ENCODE results near the gene ORAI1.
A peak's percentile ranks its signal among the peaks of the same experiment; 100 is the strongest.

The ORAI1 gene

DNA sequence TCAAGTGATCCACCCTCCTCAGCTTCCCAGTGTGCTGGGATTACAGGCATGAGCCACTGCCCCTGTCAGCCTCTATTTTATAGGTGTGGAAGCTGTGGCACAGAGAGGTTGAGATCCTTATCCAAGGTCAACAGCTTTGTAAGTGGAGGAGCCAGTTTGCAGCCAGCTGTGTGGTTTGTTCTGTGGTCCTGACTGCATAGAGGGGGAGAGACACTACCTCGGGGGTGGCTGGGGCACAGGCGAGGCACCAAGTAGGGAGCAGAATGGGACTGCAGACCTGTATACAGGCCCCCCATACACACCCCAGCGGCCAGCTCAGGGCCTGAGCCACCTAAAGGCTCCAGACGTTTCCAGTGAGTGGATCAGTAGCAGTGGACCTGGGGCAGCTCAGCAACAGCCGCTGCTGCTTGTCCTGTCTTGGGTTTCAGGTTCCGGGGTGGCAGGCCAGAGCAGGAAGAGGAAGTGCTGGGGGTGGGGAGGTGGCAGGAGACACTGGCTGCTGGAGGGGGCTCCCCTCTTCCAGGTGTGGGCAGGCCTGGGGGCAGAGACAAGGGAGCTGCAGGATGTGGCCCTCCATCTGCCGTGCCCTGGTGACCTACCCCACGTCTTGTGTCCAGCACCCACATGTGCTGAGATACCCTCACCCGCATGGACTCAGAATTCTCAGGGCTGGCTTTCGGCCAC is 11.0 kb downstream of the ORAI1 start:
- Histone ChIP-seq H3K9me3 (ENCODE audit: severe bottlenecking) (no peaks in the 10 kb centered on the region), H3K27me3 (ENCODE audit: insufficient read depth, low read depth, severe bottlenecking) (no peaks in the 10 kb centered on the region), H3K4me3 (ENCODE audit: low read depth, low read length) (no peak overlapping the region), H3K36me3 (peaks cover 18% of the 10 kb centered on the region), H3K27ac (no peak overlapping the region)
- no peak for DNase-seq
- TF ChIP-seq, protein P1, sequence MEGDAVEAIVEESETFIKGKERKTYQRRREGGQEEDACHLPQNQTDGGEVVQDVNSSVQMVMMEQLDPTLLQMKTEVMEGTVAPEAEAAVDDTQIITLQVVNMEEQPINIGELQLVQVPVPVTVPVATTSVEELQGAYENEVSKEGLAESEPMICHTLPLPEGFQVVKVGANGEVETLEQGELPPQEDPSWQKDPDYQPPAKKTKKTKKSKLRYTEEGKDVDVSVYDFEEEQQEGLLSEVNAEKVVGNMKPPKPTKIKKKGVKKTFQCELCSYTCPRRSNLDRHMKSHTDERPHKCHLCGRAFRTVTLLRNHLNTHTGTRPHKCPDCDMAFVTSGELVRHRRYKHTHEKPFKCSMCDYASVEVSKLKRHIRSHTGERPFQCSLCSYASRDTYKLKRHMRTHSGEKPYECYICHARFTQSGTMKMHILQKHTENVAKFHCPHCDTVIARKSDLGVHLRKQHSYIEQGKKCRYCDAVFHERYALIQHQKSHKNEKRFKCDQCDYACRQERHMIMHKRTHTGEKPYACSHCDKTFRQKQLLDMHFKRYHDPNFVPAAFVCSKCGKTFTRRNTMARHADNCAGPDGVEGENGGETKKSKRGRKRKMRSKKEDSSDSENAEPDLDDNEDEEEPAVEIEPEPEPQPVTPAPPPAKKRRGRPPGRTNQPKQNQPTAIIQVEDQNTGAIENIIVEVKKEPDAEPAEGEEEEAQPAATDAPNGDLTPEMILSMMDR (IDR thresholded peaks at IDR 0.05; ENCODE audit: low read depth, low read length) = no peak

DNA sequence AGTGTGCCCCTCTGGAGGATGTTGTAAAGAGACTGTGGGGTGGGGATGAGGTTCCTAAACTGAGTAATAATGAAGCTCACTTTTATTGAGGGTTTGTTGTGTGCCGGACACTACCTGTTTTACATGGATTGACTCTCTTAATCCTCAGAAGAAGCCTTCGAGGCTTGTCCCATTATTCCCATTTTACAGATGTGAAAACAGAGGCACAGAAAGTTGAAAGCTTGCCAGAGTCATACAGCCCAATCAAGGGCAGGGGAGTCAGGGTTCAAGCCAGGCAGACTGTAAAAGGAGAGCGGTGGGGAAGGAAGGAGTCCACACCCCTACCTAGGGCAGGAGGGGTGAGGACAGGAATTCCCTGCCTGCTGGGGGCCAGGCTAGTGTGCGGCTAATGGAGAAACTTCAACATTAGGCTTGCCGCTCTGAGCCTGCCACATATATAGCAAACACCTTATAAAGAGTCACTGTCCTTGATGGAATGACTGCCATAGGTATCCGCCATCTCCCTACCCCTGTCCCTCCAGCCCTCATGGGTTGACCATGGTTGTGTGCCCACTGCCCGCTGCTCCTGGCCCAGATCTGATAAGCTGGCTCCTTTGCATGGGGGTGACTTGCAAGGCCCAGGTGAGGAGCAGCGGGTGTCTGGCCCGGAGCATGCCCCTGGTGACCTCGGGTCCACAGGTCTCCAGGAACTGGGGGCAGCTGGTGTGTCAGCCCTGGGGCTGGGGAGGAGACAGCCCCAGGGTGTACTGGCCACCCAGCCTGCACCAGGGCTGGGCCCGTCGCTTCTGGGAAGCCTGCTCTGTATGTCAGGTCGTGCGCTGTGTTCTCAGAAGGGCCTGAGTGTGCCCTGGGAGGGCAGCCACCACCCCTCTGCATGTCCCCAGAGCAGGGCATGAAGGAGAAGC is 12.2 kb downstream of the ORAI1 start:
- H3K36me3 ChIP-seq = peaks cover 18% of the 10 kb centered on the region

DNA sequence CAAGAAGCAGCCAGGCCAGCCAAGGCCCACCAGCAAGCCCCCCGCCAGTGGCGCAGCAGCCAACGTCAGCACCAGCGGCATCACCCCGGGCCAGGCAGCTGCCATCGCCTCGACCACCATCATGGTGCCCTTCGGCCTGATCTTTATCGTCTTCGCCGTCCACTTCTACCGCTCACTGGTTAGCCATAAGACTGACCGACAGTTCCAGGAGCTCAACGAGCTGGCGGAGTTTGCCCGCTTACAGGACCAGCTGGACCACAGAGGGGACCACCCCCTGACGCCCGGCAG is 15.0 kb downstream of the ORAI1 start:
- Histone ChIP-seq H3K9me3 (ENCODE audit: severe bottlenecking) (no peaks in the 10 kb centered on the region), H3K27ac (no peak overlapping the region), H3K36me3 (peaks cover 18% of the 10 kb centered on the region), H3K4me3 (ENCODE audit: low read depth, low read length) (no peak overlapping the region), H3K27me3 (ENCODE audit: insufficient read depth, low read depth, severe bottlenecking) (no peaks in the 10 kb centered on the region)
- TF ChIP-seq, protein P1 (IDR thresholded peaks at IDR 0.05; ENCODE audit: low read depth, low read length) = no peak
- DNase-seq = no peak

More for the DNA sequence above, 12.2 kb downstream of the ORAI1 start:
- Histone ChIP-seq H3K27ac (no peak overlapping the region), H3K4me3 (ENCODE audit: low read depth, low read length) (no peak overlapping the region), H3K9me3 (ENCODE audit: severe bottlenecking) (no peaks in the 10 kb centered on the region), H3K27me3 (ENCODE audit: insufficient read depth, low read depth, severe bottlenecking) (no peaks in the 10 kb centered on the region)
- TF ChIP-seq, protein P1 (IDR thresholded peaks at IDR 0.05; ENCODE audit: low read depth, low read length) = no peak
- no peak for DNase-seq

DNA sequence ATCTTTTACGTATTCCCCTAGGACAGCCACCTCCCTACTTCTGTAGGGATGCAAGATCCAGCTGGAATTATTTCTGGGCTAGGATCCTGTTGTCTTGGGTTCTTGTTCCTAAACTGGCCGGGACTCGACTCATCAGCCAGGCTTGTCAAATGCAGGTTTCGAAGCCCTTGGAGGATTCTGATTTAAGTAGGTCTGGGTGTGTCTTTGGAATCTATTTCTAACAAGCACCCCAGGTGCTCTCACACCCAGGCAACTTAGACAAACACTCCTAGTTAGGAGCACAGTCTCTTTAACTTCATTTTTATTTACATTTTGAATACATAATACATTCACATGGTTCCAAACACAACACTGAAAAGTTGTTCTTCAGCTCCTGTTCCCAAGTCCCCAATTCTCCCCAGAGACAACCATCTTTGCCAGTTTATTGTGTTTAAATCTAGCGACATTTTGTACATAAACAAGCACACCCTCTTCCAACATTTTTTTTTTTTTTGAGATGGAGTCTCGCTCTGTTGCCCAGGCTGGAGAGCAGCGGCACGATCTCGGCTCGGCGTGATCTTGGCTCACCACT is 22.2 kb downstream of the ORAI1 start:
- Histone ChIP-seq H3K27me3 (ENCODE audit: insufficient read depth, low read depth, severe bottlenecking) (no peaks in the 10 kb centered on the region), H3K27ac (no peak overlapping the region), H3K9me3 (ENCODE audit: severe bottlenecking) (no peaks in the 10 kb centered on the region), H3K4me3 (ENCODE audit: low read depth, low read length) (no peak overlapping the region), H3K36me3 (no peaks in the 10 kb centered on the region; the same call in 1 of the 2 replicates)
- DNase-seq = no peak
- TF ChIP-seq, protein P1 (IDR thresholded peaks at IDR 0.05; ENCODE audit: low read depth, low read length) = no peak

DNA sequence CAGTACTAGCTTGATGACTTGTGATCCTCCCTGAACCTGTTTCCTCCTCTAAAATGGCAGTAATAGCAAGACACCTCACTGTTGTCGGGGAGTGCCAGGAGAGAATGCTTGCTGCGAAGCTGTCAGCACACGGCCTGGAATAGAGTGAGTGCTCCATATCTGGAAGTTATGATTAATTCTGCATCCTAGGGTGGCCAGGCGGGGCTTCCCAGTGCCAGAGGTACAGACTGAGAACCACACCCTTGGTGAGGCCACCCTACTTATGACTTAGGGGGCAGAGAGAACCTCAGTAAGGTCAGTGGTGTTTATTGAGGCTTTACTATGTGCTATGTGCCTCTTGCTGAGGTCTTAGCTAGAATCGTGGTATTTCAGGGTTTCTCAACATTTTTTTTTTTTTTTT is 23.0 kb downstream of the ORAI1 start:
- H3K36me3 ChIP-seq = no peaks in the 10 kb centered on the region
- no peaks in the 10 kb centered on the region for H3K27me3 ChIP-seq (ENCODE audit: insufficient read depth, low read depth, severe bottlenecking)
- peak overlapping the region; percentile 20; the same call in 1 of the 2 replicates for H3K27ac ChIP-seq
- H3K9me3 ChIP-seq (ENCODE audit: severe bottlenecking) = no peaks in the 10 kb centered on the region
- H3K4me3 ChIP-seq (ENCODE audit: low read depth, low read length) = no peak overlapping the region
- TF ChIP-seq, protein P1 (IDR thresholded peaks at IDR 0.05; ENCODE audit: low read depth, low read length) = no peak
- no peak for DNase-seq

All from WERI-Rb-1 (cell line).